Tibial nerve (tissue), 4 donors: ENCODE data around the gene NT5M.

Experiments
- EP300 ChIP-seq, 2 donors: sonication (generic); formaldehyde crosslinking; IDR thresholded peaks; one replicate each; pipeline ENCODE4 v1.6.1; 2017; ENCODE audit warnings: antibody characterized with exemption in 2 of 2, mild to moderate bottlenecking in 1 of 2
- POLR2A ChIP-seq, 2 donors: fragments of 450-650 bp; IDR thresholded peaks; one replicate each; pipeline ENCODE4 v1.6.1; 2017; ENCODE audit warnings: antibody characterized with exemption in 2 of 2, mild to moderate bottlenecking in 2 of 2, moderate library complexity in 2 of 2
- TF ChIP-seq, protein P1 (sequence below), 5 experiments: fragments of 200-600 bp in 3 of 5; fragments of 450-650 bp in 2 of 5; sonication (generic) in 3 of 5; IDR thresholded peaks; one replicate each; pipeline ENCODE4 v1.5.1; 2016 to 2019; ENCODE audit warnings: antibody characterized with exemption in 5 of 5, mild to moderate bottlenecking in 3 of 5, moderate library complexity in 2 of 5

DNA sequence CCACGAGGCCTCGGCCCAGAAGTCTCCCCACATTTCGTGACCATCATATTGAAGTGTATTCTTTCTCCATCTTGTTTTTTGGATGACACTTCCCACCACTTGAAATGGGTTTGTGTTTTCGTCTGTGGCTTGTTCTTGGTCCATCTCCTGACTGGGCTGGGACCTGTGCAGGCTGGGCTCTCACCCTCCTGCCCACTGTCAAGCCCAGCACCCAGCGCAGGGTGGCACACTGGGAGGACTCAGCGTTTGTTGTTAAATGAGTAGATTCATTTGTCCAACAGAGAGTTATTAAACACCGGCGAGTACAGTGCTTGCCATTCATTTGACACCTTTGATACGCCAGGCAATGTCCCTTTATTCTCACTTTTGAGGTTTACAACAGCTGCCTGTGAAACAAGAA lies 22.6 kb downstream of the NT5M start:
- TF ChIP-seq, protein P1, sequence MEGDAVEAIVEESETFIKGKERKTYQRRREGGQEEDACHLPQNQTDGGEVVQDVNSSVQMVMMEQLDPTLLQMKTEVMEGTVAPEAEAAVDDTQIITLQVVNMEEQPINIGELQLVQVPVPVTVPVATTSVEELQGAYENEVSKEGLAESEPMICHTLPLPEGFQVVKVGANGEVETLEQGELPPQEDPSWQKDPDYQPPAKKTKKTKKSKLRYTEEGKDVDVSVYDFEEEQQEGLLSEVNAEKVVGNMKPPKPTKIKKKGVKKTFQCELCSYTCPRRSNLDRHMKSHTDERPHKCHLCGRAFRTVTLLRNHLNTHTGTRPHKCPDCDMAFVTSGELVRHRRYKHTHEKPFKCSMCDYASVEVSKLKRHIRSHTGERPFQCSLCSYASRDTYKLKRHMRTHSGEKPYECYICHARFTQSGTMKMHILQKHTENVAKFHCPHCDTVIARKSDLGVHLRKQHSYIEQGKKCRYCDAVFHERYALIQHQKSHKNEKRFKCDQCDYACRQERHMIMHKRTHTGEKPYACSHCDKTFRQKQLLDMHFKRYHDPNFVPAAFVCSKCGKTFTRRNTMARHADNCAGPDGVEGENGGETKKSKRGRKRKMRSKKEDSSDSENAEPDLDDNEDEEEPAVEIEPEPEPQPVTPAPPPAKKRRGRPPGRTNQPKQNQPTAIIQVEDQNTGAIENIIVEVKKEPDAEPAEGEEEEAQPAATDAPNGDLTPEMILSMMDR (IDR thresholded peaks at IDR 0.05) = no peak
- no peak for TF ChIP-seq POLR2A (IDR thresholded peaks at IDR 0.05)
- no peak for TF ChIP-seq EP300 (IDR thresholded peaks at IDR 0.05)
